WTC11 (cell line): Measurements from ENCODE around the gene NEU2.

Experiments
- ATF1 ChIP-seq: sonication (generic); formaldehyde crosslinking; IDR thresholded peaks from 2 replicates; pipeline ENCODE4 v1.8.1; 2023; ENCODE audit warnings: mild to moderate bottlenecking, moderate library complexity, missing genetic modification reagents
- CTCF ChIP-seq: fragments of 200-600 bp; IDR thresholded peaks from 2 replicates; pipeline ENCODE4 v1.8.0; 2022; ENCODE audit warnings: antibody characterized with exemption
- ELF4 ChIP-seq: sonication (generic); formaldehyde crosslinking; IDR thresholded peaks from 2 replicates; pipeline ENCODE4 v1.8.1; 2022; ENCODE audit warnings: low read depth, mild to moderate bottlenecking, moderate library complexity, missing genetic modification reagents
- IRF2 ChIP-seq: sonication (generic); formaldehyde crosslinking; IDR thresholded peaks from 2 replicates; pipeline ENCODE4 v1.8.0; 2022; ENCODE audit warnings: low read depth, missing genetic modification reagents, borderline replicate concordance
- ZBTB43 ChIP-seq: sonication (generic); formaldehyde crosslinking; IDR thresholded peaks from 2 replicates; pipeline ENCODE4 v1.8.1; 2023; ENCODE audit warnings: mild to moderate bottlenecking, missing genetic modification reagents
- ZNF671 ChIP-seq: fragments of 250-450 bp; sonication (Bioruptor Pico); IDR thresholded peaks from 2 replicates; pipeline ENCODE4 v1.8.0; 2021; ENCODE audit warnings: mild to moderate bottlenecking

GRCh38 chr2:233063976-233064411 lies 31.5 kb downstream of the NEU2 start:
- TF ChIP-seq CTCF, result no peak
- TF ChIP-seq ZNF671 (CRISPR knock-in tag), result no peak
- TF ChIP-seq ELF4 (CRISPR knock-in tag), result no peak
- TF ChIP-seq ZBTB43, result no peak
- no peak for TF ChIP-seq ATF1 (CRISPR knock-in tag)
- no peak for TF ChIP-seq IRF2 (CRISPR knock-in tag)
